ENCODE measurements around the gene COLQ. TPM values are rescaled to one million over a fixed set of nuclear protein-coding genes. Genes with fewer than 3 reads are reported as not detected.

The COLQ gene
- total RNA-seq, 4 donors from 2014 or later = 0.81 to 3.1 (median 2.8) TPM

DNA sequence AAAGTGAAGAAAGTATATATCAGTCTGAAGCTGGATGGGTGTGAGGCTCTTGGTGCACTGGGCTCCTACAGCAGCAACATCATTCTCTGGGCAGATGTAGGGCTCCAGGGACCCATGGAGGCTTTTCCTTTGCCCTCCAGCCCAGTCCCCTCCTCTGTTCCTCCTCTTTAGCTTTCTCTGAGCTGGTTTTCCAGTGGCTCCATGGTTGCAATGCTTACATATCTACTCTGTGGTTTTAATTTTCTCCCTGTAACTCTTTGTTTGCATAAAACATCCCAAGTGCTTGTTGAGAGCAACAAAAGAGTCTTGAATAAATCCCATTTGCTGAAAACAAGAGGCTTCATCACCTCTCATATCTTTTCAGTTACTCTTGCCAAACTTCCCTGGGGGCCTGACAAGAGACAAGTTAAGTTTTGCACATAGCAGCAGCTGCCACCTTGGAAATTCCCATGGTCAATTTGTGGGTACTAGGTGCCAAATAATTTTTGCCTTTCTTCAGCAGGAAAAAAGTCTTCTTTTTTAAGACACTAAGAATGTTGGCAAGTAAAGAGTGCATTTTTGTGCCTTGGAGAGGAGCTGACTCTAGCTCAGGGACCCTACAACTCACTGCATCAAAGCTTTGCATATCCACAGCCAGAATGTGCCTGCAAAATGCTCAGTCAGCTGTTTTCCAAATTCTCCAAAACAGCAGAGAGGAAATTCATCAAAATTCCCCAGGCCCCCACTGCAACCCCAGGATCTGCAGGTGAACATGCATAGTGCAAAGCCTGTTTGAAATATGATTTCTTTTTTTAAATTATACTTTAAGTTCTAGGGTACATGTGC is 41.9 kb downstream of the COLQ start:
- Histone ChIP-seq H3K36me3 (no peaks in the 10 kb centered on the region), H3K9me3 (no peaks in the 10 kb centered on the region), H3K4me3 (replicated peaks in 1 of 3) (no peak overlapping the region), H3K27ac (no peak overlapping the region), H3K27me3 (no peaks in the 10 kb centered on the region), H3K4me1 (no peaks in the 10 kb centered on the region)
- TF ChIP-seq, protein P1, sequence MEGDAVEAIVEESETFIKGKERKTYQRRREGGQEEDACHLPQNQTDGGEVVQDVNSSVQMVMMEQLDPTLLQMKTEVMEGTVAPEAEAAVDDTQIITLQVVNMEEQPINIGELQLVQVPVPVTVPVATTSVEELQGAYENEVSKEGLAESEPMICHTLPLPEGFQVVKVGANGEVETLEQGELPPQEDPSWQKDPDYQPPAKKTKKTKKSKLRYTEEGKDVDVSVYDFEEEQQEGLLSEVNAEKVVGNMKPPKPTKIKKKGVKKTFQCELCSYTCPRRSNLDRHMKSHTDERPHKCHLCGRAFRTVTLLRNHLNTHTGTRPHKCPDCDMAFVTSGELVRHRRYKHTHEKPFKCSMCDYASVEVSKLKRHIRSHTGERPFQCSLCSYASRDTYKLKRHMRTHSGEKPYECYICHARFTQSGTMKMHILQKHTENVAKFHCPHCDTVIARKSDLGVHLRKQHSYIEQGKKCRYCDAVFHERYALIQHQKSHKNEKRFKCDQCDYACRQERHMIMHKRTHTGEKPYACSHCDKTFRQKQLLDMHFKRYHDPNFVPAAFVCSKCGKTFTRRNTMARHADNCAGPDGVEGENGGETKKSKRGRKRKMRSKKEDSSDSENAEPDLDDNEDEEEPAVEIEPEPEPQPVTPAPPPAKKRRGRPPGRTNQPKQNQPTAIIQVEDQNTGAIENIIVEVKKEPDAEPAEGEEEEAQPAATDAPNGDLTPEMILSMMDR (IDR thresholded peaks at IDR 0.05) = no peak
- no peak for TF ChIP-seq POLR2A (IDR thresholded peaks at IDR 0.05)
- intact Hi-C loops (cut with DNase I) = no loop called here
- no peak for DNase-seq

- no peaks in the 10 kb centered on the region for H3K36me3 ChIP-seq
- no peak overlapping the region for H3K4me3 ChIP-seq (replicated peaks in 1 of 3)
- H3K9me3 ChIP-seq = no peaks in the 10 kb centered on the region
- TF ChIP-seq, protein P1 (IDR thresholded peaks at IDR 0.05) = no peak
- no peak for TF ChIP-seq POLR2A (IDR thresholded peaks at IDR 0.05)
- intact Hi-C loops (cut with DNase I) = no loop called here
- no peak overlapping the region for H3K27ac ChIP-seq
- H3K4me1 ChIP-seq = no peaks in the 10 kb centered on the region
- no peaks in the 10 kb centered on the region for H3K27me3 ChIP-seq
- 91 to 94% methylated on average over 5 of the region's 5 CpGs for WGBS, 2 donors
- no peak for DNase-seq
Measured at GRCh38 chr3:15478640-15478979, 42.9 kb downstream of the COLQ start.

DNA sequence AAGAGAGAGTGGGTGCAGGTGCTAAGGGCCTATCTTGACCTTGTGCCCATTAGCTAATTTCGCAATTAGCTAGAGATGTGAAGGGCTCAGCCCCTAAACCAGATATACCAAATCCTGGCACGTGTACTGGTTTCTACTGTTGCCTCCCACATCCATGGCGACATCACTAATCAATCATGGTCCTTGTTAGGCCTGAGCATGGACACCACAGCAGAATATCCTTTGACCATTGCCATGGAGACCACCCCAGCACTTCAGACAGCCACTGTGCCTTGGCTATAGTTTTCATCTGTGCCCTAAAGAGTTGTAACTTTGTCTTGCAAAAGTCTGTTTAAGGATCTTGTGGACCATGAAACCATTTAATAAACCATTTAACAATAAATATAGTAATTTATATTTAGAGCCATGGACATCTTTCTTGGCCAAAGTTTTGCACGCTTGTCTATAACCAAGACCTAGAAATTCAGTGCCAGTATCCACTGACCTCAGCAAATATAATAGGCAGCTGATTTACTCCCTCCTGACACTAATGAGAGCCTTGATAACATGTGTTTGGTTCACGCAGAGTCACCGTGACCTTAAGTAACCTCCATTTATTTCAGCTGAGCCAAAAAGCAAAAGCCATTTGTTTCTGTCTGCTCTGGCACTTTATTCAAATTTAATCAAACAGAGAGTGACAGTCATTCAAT is 43.4 kb downstream of the COLQ start:
- Histone ChIP-seq H3K9me3 (no peaks in the 10 kb centered on the region), H3K27me3 (no peaks in the 10 kb centered on the region), H3K4me1 (no peaks in the 10 kb centered on the region), H3K4me3 (replicated peaks in 1 of 3) (no peak overlapping the region), H3K27ac (no peak overlapping the region), H3K36me3 (no peaks in the 10 kb centered on the region)
- TF ChIP-seq, protein P1 (IDR thresholded peaks at IDR 0.05) = no peak
- no peak for TF ChIP-seq POLR2A (IDR thresholded peaks at IDR 0.05)
- intact Hi-C loops (cut with DNase I) = no loop called here
- no peak for DNase-seq
- 78 to 88% methylated on average over 6 of the region's 6 CpGs for WGBS, 2 donors

DNA sequence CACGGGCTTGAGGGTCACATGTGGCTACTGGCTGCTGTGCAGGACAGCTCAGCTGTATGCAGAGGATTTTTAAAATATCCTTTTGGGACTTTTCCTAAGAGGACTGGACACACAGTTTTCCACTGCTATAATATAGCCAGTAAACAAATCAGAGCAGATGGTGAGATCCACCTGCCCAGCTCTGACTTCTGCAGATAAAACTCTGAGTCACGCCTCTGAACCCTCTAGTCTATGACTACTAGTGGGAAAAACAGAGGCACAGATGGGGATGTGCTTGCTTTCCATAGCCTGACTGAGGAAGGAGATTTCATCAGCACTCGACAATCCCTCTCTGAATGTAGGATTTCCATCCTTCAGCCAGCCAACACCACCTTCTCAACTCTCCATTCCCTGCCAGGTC is 45.1 kb downstream of the COLQ start:
- H3K36me3 ChIP-seq = no peaks in the 10 kb centered on the region
- no peak for DNase-seq
- H3K4me3 ChIP-seq (replicated peaks in 1 of 3) = no peak overlapping the region
- WGBS, 2 donors = 80 to 88% methylated on average over 3 of the region's 3 CpGs
- no peaks in the 10 kb centered on the region for H3K27me3 ChIP-seq
- no peak overlapping the region for H3K27ac ChIP-seq
- intact Hi-C loops (cut with DNase I) = no loop called here
- H3K4me1 ChIP-seq = no peaks in the 10 kb centered on the region
- no peaks in the 10 kb centered on the region for H3K9me3 ChIP-seq
- TF ChIP-seq, protein P1 (IDR thresholded peaks at IDR 0.05) = no peak
- no peak for TF ChIP-seq POLR2A (IDR thresholded peaks at IDR 0.05)

- TF ChIP-seq, protein P1 (IDR thresholded peaks at IDR 0.05) = no peak
- no peak for TF ChIP-seq POLR2A (IDR thresholded peaks at IDR 0.05)
- Histone ChIP-seq H3K4me3 (replicated peaks in 1 of 3) (no peak overlapping the region), H3K36me3 (no peaks in the 10 kb centered on the region), H3K27ac (no peak overlapping the region), H3K4me1 (no peaks in the 10 kb centered on the region), H3K9me3 (no peaks in the 10 kb centered on the region), H3K27me3 (no peaks in the 10 kb centered on the region)
- 55 to 98% methylated on average over 5 of the region's 5 CpGs for WGBS, 2 donors
- no peak for DNase-seq
- intact Hi-C loops (cut with DNase I) = no loop called here
Measured at GRCh38 chr3:15475161-15475560, 46.3 kb downstream of the COLQ start.
